Activated T-cell treated with anti-CD3 and anti-CD28 coated beads, Interleukin-2, amount 50 U/mL, for 72 hours (primary cell): ENCODE data around the gene OBP2A. TPM values are rescaled to one million over a fixed set of nuclear protein-coding genes. Genes with fewer than 3 reads are reported as not detected.
"Not testable (repeated sequence)": the region's sequence is repeated elsewhere in the genome, so short reads cannot be mapped to it uniquely, and the experiment has no call there.

Experiments
- ATAC-seq, 2 donors: fragments of 150-1000 bp; cut with Tn5 transposase; replicated peaks in 1 of 2; 2 replicates each; pipeline ENCODE4 v1.10.0; 2021; ENCODE audit warnings: moderate library complexity in 2 of 2, mild to moderate bottlenecking in 1 of 2
- DNase-seq, 2 donors: peaks; one replicate each; pipeline ENCODE4 v3.0.0; 2021 to 2022; ENCODE audit warnings: mixed read lengths in 1 of 2
- H3K27ac Mint-ChIP-seq: one replicate; pipeline ENCODE4 v1.8.0; 2022; ENCODE audit warnings: mild to moderate bottlenecking, moderate library complexity, mixed read lengths
- H3K27me3 Mint-ChIP-seq: one replicate; pipeline ENCODE4 v1.8.0; 2022; ENCODE audit warnings: low read depth, mixed read lengths
- H3K36me3 Mint-ChIP-seq, 2 donors: one replicate each; pipeline ENCODE4 v1.8.0; 2022; ENCODE audit warnings: mixed read lengths in 2 of 2, mild to moderate bottlenecking in 1 of 2; ENCODE audit not compliant: insufficient read depth in 2 of 2
- H3K4me1 Mint-ChIP-seq: one replicate; pipeline ENCODE4 v1.8.0; 2022; ENCODE audit warnings: low read depth, mixed read lengths
- H3K4me3 Mint-ChIP-seq, 2 donors: one replicate each; pipeline ENCODE4 v1.8.0; 2022; ENCODE audit warnings: mild to moderate bottlenecking in 2 of 2, mixed read lengths in 2 of 2, moderate library complexity in 2 of 2
- H3K9me3 Mint-ChIP-seq, 2 donors: one replicate each; pipeline ENCODE4 v1.8.0; 2022; ENCODE audit warnings: mixed read lengths in 2 of 2
- total RNA-seq, 2 donors: library from RNA; stranded (reverse); gene quantifications; one replicate each; pipeline ENCODE4 v1.2.3, GENCODE V29; 2022

Gene OBP2A
- total RNA-seq, 2 donors from 2014 or later: not detected

GRCh38 chr9:135505406-135506187 is 40.3 kb upstream of the OBP2A start:
- Mint-ChIP-seq H3K27me3 (no peaks in the 10 kb centered on the region), H3K4me1 (peaks cover 17% of the 10 kb centered on the region), H3K36me3 (peaks cover 6 to 11% of the 10 kb centered on the region in 2 donors), H3K9me3 (peaks cover 3 to 7% of the 10 kb centered on the region in 2 donors), H3K4me3 (no peak overlapping the region), H3K27ac (no peak overlapping the region)
- no peak for DNase-seq
- no peak for ATAC-seq

GRCh38 chr9:135506327-135507103 is 39.4 kb upstream of the OBP2A start:
- Mint-ChIP-seq H3K4me3 (no peak overlapping the region), H3K9me3 (peaks cover 3 to 7% of the 10 kb centered on the region in 2 donors), H3K36me3 (peaks cover 6 to 11% of the 10 kb centered on the region in 2 donors), H3K27ac (no peak overlapping the region), H3K27me3 (no peaks in the 10 kb centered on the region), H3K4me1 (peaks cover 22% of the 10 kb centered on the region)
- DNase-seq: no peak
- ATAC-seq: no peak

GRCh38 chr9:135507104-135508035 is 38.6 kb upstream of the OBP2A start:
- Mint-ChIP-seq H3K9me3 (peaks cover 3 to 7% of the 10 kb centered on the region in 2 donors), H3K4me1 (peaks cover 22% of the 10 kb centered on the region), H3K27me3 (peaks cover 2% of the 10 kb centered on the region), H3K36me3 (peaks cover 4 to 8% of the 10 kb centered on the region in 2 donors), H3K4me3 (no peak overlapping the region), H3K27ac (no peak overlapping the region)
- ATAC-seq (no peak), DNase-seq (no peak)

- ATAC-seq: no peak
- peaks cover 20% of the 10 kb centered on the region for H3K4me1 Mint-ChIP-seq
- H3K27ac Mint-ChIP-seq: no peak overlapping the region
- no peak for DNase-seq
- no peak overlapping the region for H3K4me3 Mint-ChIP-seq
- peaks cover 4 to 5% of the 10 kb centered on the region in 2 donors for H3K36me3 Mint-ChIP-seq
- peaks cover 6% of the 10 kb centered on the region for H3K27me3 Mint-ChIP-seq
- H3K9me3 Mint-ChIP-seq: peaks cover 3 to 7% of the 10 kb centered on the region in 2 donors
These were observed 37.6 kb upstream of the OBP2A start for GRCh38 chr9:135508211-135508820.

- Mint-ChIP-seq H3K27me3 (peaks cover 6% of the 10 kb centered on the region), H3K4me3 (no peak overlapping the region), H3K9me3 (peaks cover 3 to 7% of the 10 kb centered on the region in 2 donors), H3K36me3 (peaks cover 4% of the 10 kb centered on the region in 2 donors), H3K4me1 (peaks cover 18% of the 10 kb centered on the region), H3K27ac (no peak overlapping the region)
- ATAC-seq (no peak), DNase-seq (no peak)
These were observed 36.5 kb upstream of the OBP2A start for GRCh38 chr9:135509458-135509857.

GRCh38 chr9:135512241-135512603 is 33.7 kb upstream of the OBP2A start:
- DNase-seq (no peak), ATAC-seq (no peak)
- Mint-ChIP-seq H3K4me1 (peaks cover 17% of the 10 kb centered on the region), H3K36me3 (peaks cover 4% of the 10 kb centered on the region in 2 donors), H3K4me3 (no peak overlapping the region), H3K27ac (no peak overlapping the region), H3K27me3 (peaks cover 6% of the 10 kb centered on the region), H3K9me3 (peaks cover 3 to 7% of the 10 kb centered on the region in 2 donors)

- peaks cover 17% of the 10 kb centered on the region for H3K4me1 Mint-ChIP-seq
- ATAC-seq: no peak
These were observed 33.0 kb upstream of the OBP2A start for GRCh38 chr9:135512904-135513303.

GRCh38 chr9:135513351-135513846 is 32.5 kb upstream of the OBP2A start:
- H3K27ac Mint-ChIP-seq: no peak overlapping the region
- DNase-seq (no peak), ATAC-seq (no peak)
- H3K4me3 Mint-ChIP-seq: no peak overlapping the region
- peaks cover 18% of the 10 kb centered on the region for H3K27me3 Mint-ChIP-seq
- H3K4me1 Mint-ChIP-seq: peaks cover 20% of the 10 kb centered on the region
- H3K36me3 Mint-ChIP-seq: peaks cover 4% of the 10 kb centered on the region in 2 donors
- peaks cover 3 to 7% of the 10 kb centered on the region in 2 donors for H3K9me3 Mint-ChIP-seq

More at GRCh38 chr9:135512904-135513303, 33.0 kb upstream of the OBP2A start:
- no peak overlapping the region for H3K4me3 Mint-ChIP-seq
- H3K27me3 Mint-ChIP-seq: peaks cover 13% of the 10 kb centered on the region
- peaks cover 4% of the 10 kb centered on the region in 2 donors for H3K36me3 Mint-ChIP-seq
- peaks cover 3 to 7% of the 10 kb centered on the region in 2 donors for H3K9me3 Mint-ChIP-seq
- H3K27ac Mint-ChIP-seq: no peak overlapping the region
- DNase-seq: no peak

- not testable (repeated sequence) for H3K36me3 Mint-ChIP-seq, DNase-seq, H3K9me3 Mint-ChIP-seq, H3K27ac Mint-ChIP-seq, H3K4me3 Mint-ChIP-seq, ATAC-seq
- Mint-ChIP-seq H3K27me3 (peaks cover 20% of the 10 kb centered on the region), H3K4me1 (peaks cover 20% of the 10 kb centered on the region)
These were observed 32.0 kb upstream of the OBP2A start for GRCh38 chr9:135513906-135514305.

- H3K4me3 Mint-ChIP-seq: no peak overlapping the region
- peaks cover 25% of the 10 kb centered on the region for H3K27me3 Mint-ChIP-seq
- DNase-seq: no peak
- H3K36me3 Mint-ChIP-seq: peaks cover 0 to under 1% of the 10 kb centered on the region in 2 donors
- no peak overlapping the region for H3K27ac Mint-ChIP-seq
- H3K9me3 Mint-ChIP-seq: peaks cover 0 to 1% of the 10 kb centered on the region in 2 donors
- H3K4me1 Mint-ChIP-seq: peaks cover 20% of the 10 kb centered on the region
- ATAC-seq: no peak
These were observed 31.4 kb upstream of the OBP2A start for GRCh38 chr9:135514342-135515082.

- no peak overlapping the region for H3K4me3 Mint-ChIP-seq
- peaks cover 33% of the 10 kb centered on the region for H3K27me3 Mint-ChIP-seq
- no peak for ATAC-seq
- H3K4me1 Mint-ChIP-seq: peaks cover 20% of the 10 kb centered on the region
- DNase-seq: no peak
- no peaks in the 10 kb centered on the region for H3K36me3 Mint-ChIP-seq
- H3K27ac Mint-ChIP-seq: no peak overlapping the region
- no peaks in the 10 kb centered on the region for H3K9me3 Mint-ChIP-seq
These were observed 30.6 kb upstream of the OBP2A start for GRCh38 chr9:135515083-135515951.
